HG02623 (cell line): ENCODE measurements around the gene THBS2.
"Not testable (repeated sequence)": the region's sequence is repeated elsewhere in the genome, so short reads cannot be mapped to it uniquely, and the experiment has no call there.

Source experiments
- ATAC-seq: cut with Tn5 transposase; IDR thresholded peaks from one replicate; pipeline ENCODE4 v1.9.1; 2021; ENCODE audit warnings: moderate library complexity; ENCODE audit not compliant: unreplicated experiment

THBS2 gene

GRCh38 chr6:169273511-169273910, 19.9 kb upstream of the THBS2 start:
- ATAC-seq: no peak

GRCh38 chr6:169271877-169272216, 18.2 kb upstream of the THBS2 start:
- no peak for ATAC-seq

- no peak for ATAC-seq
These were observed 17.7 kb upstream of the THBS2 start for GRCh38 chr6:169271158-169271876.

GRCh38 chr6:169270077-169270380, 16.4 kb upstream of the THBS2 start:
- ATAC-seq: not testable (repeated sequence)

GRCh38 chr6:169269180-169270076, 15.8 kb upstream of the THBS2 start:
- no peak for ATAC-seq

- ATAC-seq: no peak
These were observed 14.6 kb upstream of the THBS2 start for GRCh38 chr6:169268276-169268675.

- no peak for ATAC-seq
These were observed 13.3 kb upstream of the THBS2 start for GRCh38 chr6:169266746-169267591.

GRCh38 chr6:169266261-169266660, 12.6 kb upstream of the THBS2 start:
- ATAC-seq: no peak

GRCh38 chr6:169265486-169266131, 12.0 kb upstream of the THBS2 start:
- no peak for ATAC-seq

GRCh38 chr6:169263836-169264608, 10.4 kb upstream of the THBS2 start:
- no peak for ATAC-seq

- no peak for ATAC-seq
These were observed 9.7 kb upstream of the THBS2 start for GRCh38 chr6:169263374-169263773.

GRCh38 chr6:169262602-169263001, 9.0 kb upstream of the THBS2 start:
- ATAC-seq: not testable (repeated sequence)

- no peak for ATAC-seq
These were observed 2.9 kb upstream of the THBS2 start for GRCh38 chr6:169256518-169256917.

GRCh38 chr6:169256061-169256460, 2.4 kb upstream of the THBS2 start:
- no peak for ATAC-seq

- no peak for ATAC-seq
These were observed 2.0 kb upstream of the THBS2 start for GRCh38 chr6:169255643-169256042.

- no peak for ATAC-seq
These were observed 1.0 kb upstream of the THBS2 start for GRCh38 chr6:169254456-169255316.

- no peak for ATAC-seq
These were observed 999 bp downstream of the THBS2 start for GRCh38 chr6:169252505-169253189.

GRCh38 chr6:169251822-169252504, 1.7 kb downstream of the THBS2 start:
- no peak for ATAC-seq
